GM12874 (cell line): Measurements from ENCODE around the gene LBX2.

ENCODE experiments used
- TF ChIP-seq, protein P1 (sequence below): IDR thresholded peaks from 2 replicates; pipeline ENCODE4 v1.5.1; 2011; ENCODE audit warnings: low read depth, mild to moderate bottlenecking, control low read depth, low read length, moderate library complexity; ENCODE audit not compliant: insufficient read depth

Gene LBX2

DNA sequence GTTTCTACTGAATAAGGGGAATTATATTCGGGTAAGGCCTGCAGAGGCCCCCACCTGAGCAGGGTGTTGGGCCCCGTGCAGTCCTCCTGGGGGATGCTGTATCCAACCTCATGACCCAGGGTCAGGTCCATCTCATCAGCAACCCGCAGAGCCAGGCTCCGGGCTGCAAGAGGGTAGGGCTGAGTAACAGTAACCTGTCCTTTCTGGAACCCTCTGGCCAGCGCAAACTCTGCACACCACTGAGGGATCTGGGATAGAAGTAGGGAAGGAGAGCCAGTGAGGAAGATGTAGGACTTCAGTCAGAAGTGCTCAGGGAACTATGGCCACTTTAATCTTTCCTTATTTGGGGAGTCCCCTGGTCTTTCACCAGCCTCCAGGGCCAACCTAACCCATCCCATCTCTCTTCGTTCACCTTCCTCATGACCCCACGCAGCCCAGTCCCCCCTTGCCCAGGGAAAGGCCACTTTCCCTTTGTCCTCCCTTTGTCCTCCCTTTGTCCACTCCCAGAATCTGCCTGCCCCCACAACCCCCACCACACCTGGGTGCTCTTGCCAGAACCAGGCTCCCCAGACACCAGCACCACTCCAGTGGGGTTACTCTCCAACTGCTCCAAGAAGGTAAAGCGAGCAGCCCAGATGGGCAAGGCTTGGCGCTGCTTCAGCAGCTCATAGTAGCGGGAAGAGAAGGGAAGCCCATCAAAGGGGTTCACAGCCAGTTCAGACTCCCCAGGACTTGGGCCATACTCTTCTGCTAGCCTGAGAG, 25.7 kb upstream of the LBX2 start:
- TF ChIP-seq, protein P1, sequence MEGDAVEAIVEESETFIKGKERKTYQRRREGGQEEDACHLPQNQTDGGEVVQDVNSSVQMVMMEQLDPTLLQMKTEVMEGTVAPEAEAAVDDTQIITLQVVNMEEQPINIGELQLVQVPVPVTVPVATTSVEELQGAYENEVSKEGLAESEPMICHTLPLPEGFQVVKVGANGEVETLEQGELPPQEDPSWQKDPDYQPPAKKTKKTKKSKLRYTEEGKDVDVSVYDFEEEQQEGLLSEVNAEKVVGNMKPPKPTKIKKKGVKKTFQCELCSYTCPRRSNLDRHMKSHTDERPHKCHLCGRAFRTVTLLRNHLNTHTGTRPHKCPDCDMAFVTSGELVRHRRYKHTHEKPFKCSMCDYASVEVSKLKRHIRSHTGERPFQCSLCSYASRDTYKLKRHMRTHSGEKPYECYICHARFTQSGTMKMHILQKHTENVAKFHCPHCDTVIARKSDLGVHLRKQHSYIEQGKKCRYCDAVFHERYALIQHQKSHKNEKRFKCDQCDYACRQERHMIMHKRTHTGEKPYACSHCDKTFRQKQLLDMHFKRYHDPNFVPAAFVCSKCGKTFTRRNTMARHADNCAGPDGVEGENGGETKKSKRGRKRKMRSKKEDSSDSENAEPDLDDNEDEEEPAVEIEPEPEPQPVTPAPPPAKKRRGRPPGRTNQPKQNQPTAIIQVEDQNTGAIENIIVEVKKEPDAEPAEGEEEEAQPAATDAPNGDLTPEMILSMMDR, result no peak

DNA sequence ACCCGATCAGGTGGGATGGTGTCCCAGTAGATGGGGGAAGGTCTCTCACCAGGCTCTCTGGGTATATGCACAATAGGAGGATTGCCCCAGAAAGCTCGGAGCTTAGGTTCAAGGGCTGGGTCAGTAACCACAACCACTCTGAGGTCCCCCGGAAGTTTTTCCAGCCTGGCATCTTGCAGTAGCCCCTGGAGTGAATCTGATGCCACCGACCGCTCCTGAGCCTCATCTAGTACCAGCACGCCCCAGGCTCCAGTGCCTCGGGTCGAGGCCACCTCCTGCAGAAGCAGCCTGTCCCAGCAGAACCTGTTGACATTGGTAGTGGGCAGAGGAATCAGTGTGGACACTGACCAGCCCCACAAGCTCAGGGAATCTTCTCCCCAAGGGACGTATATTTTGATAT, 24.6 kb upstream of the LBX2 start:
- TF ChIP-seq, protein P1, result no peak

DNA sequence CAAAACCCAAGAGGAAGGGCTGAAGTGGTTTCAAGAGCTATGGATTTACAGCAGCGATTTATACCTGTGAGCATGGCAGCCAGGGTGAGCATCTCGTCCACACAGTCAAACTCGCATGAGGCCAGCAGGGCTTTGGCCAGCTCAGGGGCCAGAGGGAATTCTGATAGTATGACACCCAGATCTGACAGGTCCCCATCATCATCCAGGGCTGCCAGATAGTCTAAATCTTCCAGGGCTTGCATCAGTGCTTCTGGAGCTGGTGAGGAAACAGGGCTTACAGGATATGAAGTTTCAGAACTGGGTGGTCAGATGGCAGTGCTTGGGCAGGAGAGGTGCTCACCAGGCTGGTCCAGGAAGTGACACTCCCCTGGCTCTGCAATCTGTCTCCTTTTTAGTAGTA, 23.1 kb upstream of the LBX2 start:
- TF ChIP-seq, protein P1, result no peak

DNA sequence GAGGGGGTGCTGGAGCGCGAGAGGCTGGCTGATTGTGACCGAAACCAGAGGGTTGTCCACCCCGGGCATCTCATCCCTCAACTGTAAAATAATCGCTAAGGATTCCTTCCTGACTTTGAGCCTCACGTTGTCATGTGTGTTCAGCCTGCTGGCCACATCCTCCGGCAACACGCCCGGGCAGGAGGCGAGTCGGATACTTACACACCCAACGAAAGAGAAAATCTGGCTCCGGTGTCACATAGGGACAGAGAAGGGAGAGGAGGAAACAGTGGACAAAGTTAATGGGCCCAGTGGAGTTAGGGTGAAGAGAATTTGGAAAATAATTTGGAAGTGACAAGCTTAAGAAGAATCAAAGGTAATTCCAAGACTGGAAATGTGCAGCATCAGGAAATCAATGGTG, 17.2 kb upstream of the LBX2 start:
- TF ChIP-seq, protein P1, result no peak

DNA sequence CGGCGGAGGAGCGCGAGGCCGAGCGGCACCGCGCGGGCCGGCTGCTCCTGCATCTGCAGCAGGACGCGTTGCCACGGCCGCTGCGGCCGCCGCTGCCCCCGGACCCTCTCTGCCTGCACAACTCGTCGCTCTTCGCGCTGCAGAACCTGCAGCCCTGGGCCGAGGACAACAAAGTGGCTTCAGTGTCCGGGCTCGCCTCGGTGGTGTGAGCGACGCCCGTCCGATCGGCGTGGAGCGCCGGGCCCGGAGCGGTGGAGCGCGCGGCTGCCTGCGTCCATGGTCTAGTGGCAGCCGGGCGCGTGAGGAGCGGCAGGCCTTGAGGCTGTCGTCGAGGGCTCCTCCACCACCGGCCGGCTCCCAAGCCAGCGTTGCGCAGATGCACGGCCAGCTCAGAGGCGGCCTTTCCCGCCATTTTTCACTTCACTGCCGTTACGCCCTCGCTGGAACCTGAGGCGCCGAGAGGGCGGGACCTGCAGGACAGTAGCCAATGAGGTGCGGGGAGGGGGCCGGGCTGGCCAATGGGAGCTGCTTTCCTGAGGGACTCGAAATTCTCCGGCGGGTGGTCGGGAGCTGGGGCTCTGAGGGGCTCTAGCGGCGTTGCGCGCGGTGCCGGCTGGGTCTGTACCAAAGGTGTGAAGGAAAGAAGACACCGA, 16.7 kb upstream of the LBX2 start:
- TF ChIP-seq, protein P1, result no peak

DNA sequence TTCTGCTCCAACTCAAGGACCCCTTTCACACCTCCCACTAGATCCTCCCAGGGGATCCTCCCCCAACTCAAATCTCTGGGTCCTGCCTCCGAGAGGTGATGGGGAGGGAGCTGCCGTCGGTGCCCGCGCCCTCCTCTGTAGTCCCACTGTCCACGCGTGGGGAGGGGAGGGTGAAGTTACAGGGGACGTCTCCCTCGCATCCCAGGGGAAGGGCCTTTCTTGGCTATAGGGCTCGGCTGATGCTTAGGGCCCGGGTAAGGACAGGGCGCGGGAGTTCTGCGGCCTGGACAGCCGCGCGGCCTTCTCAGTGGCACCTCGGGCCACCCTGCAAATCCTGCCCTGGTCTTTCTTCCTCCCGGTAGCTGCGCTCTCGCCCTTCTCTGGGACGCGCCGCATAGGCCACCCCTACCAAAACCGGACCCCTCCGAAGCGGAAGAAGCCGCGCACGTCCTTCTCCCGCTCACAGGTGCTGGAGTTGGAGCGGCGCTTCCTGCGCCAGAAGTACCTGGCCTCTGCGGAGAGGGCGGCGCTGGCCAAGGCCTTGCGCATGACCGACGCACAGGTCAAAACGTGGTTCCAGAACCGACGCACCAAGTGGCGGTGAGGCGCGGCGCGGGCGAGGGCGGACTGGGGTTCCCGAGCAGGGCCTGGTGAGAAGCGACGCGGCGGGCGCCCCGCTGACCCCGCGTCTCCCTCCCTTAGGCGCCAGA, 16.0 kb upstream of the LBX2 start:
- TF ChIP-seq, protein P1, result no peak

DNA sequence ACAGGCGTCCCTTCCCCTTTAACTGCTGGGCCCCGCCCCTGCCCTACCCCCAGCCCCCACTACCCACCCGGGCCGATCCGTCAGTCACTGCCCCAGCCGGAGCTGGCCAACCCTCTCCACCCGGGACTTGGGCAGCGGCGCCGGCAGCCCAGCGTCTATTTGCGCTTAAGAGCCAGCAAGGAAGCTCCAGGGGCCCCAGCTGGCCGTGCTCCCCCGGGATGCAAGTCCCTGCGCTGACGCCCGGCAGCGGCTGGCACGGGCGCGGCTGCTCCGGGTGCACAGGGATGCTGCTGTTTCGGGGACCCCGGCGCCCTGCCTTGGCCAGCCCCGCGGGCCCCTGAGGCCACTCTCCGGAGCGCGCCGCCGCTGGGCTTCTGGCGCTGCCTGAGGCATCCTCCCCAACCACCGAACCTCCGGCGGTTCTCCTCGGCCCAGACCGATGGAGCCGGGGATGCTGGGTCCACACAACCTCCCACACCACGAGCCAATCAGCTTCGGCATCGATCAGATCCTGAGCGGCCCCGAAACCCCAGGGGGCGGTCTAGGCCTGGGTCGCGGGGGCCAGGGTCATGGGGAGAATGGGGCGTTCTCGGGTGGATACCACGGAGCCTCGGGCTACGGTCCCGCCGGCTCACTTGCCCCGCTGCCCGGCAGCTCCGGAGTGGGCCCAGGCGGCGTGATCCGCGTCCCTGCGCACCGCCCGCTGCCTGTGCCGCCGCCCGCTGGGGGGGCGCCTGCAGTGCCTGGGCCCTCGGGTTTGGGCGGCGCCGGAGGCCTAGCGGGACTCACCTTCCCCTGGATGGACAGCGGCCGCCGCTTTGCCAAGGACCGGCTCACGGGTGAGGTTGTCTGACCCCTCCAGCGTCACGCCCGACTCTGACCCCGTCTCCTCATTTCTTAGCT, 15.2 kb upstream of the LBX2 start, which contains the start of gene TLX2:
Gene TLX2, plus strand, starts transcription at position 83 of the 903 bp plus-strand sequence. Its CDS starts 357 bp downstream, at position 440.
- TF ChIP-seq, protein P1, result no peak
